Adrenal gland (tissue), 5 donors: Measurements from ENCODE around the gene IDI1.

Experiments
- CTCF ChIP-seq, 6 experiments: fragments of 450-650 bp in 4 of 6; fragments of 200-600 bp in 2 of 6; sonication (generic) in 1 of 6; IDR thresholded peaks; 1 replicate in 5 of 6; 2 replicates in 1 of 6; pipeline versions ENCODE4 v1.5.1 to v1.8.0; 2016 to 2021; ENCODE audit warnings: antibody characterized with exemption in 6 of 6, mild to moderate bottlenecking in 2 of 6, moderate library complexity in 1 of 6
- POLR2A ChIP-seq, 2 donors: fragments of 450-650 bp; IDR thresholded peaks; one replicate each; pipeline ENCODE4 v1.6.1; 2017; ENCODE audit warnings: antibody characterized with exemption in 2 of 2, mild to moderate bottlenecking in 2 of 2, moderate library complexity in 1 of 2
- donor health status: DM: no; HTN: no; CAD: no.

- TF ChIP-seq CTCF (IDR thresholded peaks at IDR 0.05) (no peak), POLR2A (IDR thresholded peaks at IDR 0.05) (no peak)
Measured at GRCh38 chr10:1096287-1096889, 47.5 kb upstream of the IDI1 start.
